ENCODE measurements around the gene FLOT2. TPM values are rescaled to one million over a fixed set of nuclear protein-coding genes. Genes with fewer than 3 reads are reported as not detected.

Gene FLOT2
- total RNA-seq, 1 experiment from 2014 or later: 23.1 TPM

- Histone ChIP-seq H3K79me2 (ENCODE audit: low read length) (peaks cover 15% of the 10 kb centered on the region), H4K20me1 (ENCODE audit: low read length) (no peaks in the 10 kb centered on the region), H3K27me3 (ENCODE audit: low read length) (no peaks in the 10 kb centered on the region), H3K4me3 (ENCODE audit: low read length) (no peak overlapping the region), H3K9ac (ENCODE audit: low read length) (no peak overlapping the region), H3K9me2 (replicated peaks; ENCODE audit: low read length) (no peaks in the 10 kb centered on the region), H3K36me3 (ENCODE audit: low read depth, low read length) (no peaks in the 10 kb centered on the region; the same call in none of the 2 replicates), H3K27ac (ENCODE audit: low read length) (no peak overlapping the region), H3K4me1 (ENCODE audit: insufficient read depth, low read length) (0 out of 2 replicates have a peak, but pooled peaks cover 4% of the 10 kb centered on the region), H3K4me2 (ENCODE audit: low read length) (no peak overlapping the region), H3K9me3 (ENCODE audit: low read length) (no peaks in the 10 kb centered on the region), H3F3A (ENCODE audit: low read length, unreplicated experiment) (no peaks in the 10 kb centered on the region), H2AFZ (ENCODE audit: low read length) (no peak overlapping the region)
- no peak for ATAC-seq
- intact Hi-C loops (cut with micrococcal nuclease): no loop called here
- no TSS peak for BruUV-seq (replicated peaks)
- DNase-seq: no peak
- ChIA-PET CTCF (no interaction called here), POLR2A (ENCODE audit: unreplicated experiment) (no interaction called here)
- TF ChIP-seq CTCF (conservative IDR thresholded peaks at IDR 0.05; ENCODE audit: low read depth, low read length): no peak
- no peak for TF ChIP-seq EZH2 (IDR thresholded peaks at IDR 0.05; ENCODE audit: low read length, unreplicated experiment)
- TF ChIP-seq EZH2phosphoT487 (IDR thresholded peaks at IDR 0.05; ENCODE audit: borderline replicate concordance, low read length): no peak
These were observed 39.4 kb downstream of the FLOT2 start for GRCh38 chr17:28857905-28858800.

GRCh38 chr17:28856028-28856574 lies 41.4 kb downstream of the FLOT2 start:
- Histone ChIP-seq H4K20me1 (ENCODE audit: low read length) (no peaks in the 10 kb centered on the region), H2AFZ (ENCODE audit: low read length) (no peak overlapping the region), H3K27me3 (ENCODE audit: low read length) (no peaks in the 10 kb centered on the region), H3K27ac (ENCODE audit: low read length) (no peak overlapping the region), H3K4me1 (ENCODE audit: insufficient read depth, low read length) (0 out of 2 replicates have a peak, but pooled peaks cover 4% of the 10 kb centered on the region), H3K4me2 (ENCODE audit: low read length) (peak overlapping the region; percentile 93), H3K36me3 (ENCODE audit: low read depth, low read length) (no peaks in the 10 kb centered on the region; the same call in none of the 2 replicates), H3K9me3 (ENCODE audit: low read length) (no peaks in the 10 kb centered on the region), H3K4me3 (ENCODE audit: low read length) (peak overlapping the region; percentile 87; the same call in 1 of the 2 replicates), H3K79me2 (ENCODE audit: low read length) (peaks cover 15% of the 10 kb centered on the region), H3F3A (ENCODE audit: low read length, unreplicated experiment) (no peaks in the 10 kb centered on the region), H3K9ac (ENCODE audit: low read length) (no peak overlapping the region), H3K9me2 (replicated peaks; ENCODE audit: low read length) (no peaks in the 10 kb centered on the region)
- POLR2A ChIA-PET (ENCODE audit: unreplicated experiment): no interaction called here
- intact Hi-C loops (cut with micrococcal nuclease): no loop called here
- TF ChIP-seq CTCF (conservative IDR thresholded peaks at IDR 0.05; ENCODE audit: low read depth, low read length): no peak
- TF ChIP-seq EZH2phosphoT487 (IDR thresholded peaks at IDR 0.05; ENCODE audit: borderline replicate concordance, low read length): no peak
- TF ChIP-seq EZH2 (IDR thresholded peaks at IDR 0.05; ENCODE audit: low read length, unreplicated experiment): no peak
- BruUV-seq (replicated peaks): no TSS peak
- no peak for DNase-seq
- no peak for ATAC-seq
- CTCF ChIA-PET: interaction anchor here (0.5 kb wide), 1 partner anchor 195 kb away, joined by 4 read pairs; no protein-coding TSS in a partner anchor
